ENCODE data around the gene NRF1. TPM values are rescaled to one million over a fixed set of nuclear protein-coding genes. Genes with fewer than 3 reads are reported as not detected.

NRF1 gene
- total and polyA plus RNA-seq, 10 of the 15 experiments (the other 5 are each of a cell fraction or from before 2014, with no cell fraction given): 3.5 to 23.1 (median 13.5) TPM

DNA sequence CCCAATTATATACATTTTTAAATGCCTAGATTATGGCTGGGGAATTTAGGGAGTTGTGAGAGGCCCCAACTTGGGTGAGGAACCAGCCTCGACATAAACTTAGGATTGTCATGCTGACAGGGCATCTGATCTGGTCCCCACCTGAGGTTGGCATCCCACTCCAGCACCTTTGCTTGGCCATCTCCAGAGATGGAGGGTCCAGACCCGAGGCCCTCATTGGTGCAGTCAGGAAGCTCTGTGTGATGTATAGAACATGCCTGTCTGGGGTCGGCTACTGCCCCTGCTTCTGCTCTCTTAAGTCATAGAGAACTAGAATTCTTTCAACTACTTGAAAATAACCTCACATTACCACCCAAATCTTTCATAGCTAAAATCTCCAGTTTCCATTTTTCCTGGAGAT, 153.8 kb downstream of the NRF1 start:
- Histone ChIP-seq H3K4me1 (ENCODE audit: control insufficient read depth, insufficient read depth, low read length) (no peaks in the 10 kb centered on the region), H3K27ac (ENCODE audit: control insufficient read depth, insufficient read depth) (no peak overlapping the region), H3K79me2 (ENCODE audit: control insufficient read depth, insufficient read depth, low read length) (no peaks in the 10 kb centered on the region), H3K27me3 (replicated peaks in 1 of 2; ENCODE audit: control insufficient read depth in 2 of 2, insufficient read depth in 2 of 2, low read length in 1 of 2) (no peaks in the 10 kb centered on the region), H3K36me3 (ENCODE audit: control insufficient read depth in 2 of 2, insufficient read depth in 2 of 2, low read length in 1 of 2) (no peaks in the 10 kb centered on the region), H3K9ac (ENCODE audit: control insufficient read depth, insufficient read depth, low read length) (no peak overlapping the region), H2AFZ (ENCODE audit: control insufficient read depth, low read depth, low read length) (no peak overlapping the region), H3K4me3 (no peak overlapping the region), H3K4me2 (ENCODE audit: control insufficient read depth, insufficient read depth) (no peak overlapping the region), H4K20me1 (ENCODE audit: control insufficient read depth, insufficient read depth) (no peaks in the 10 kb centered on the region), H3K9me3 (replicated peaks; ENCODE audit: control insufficient read depth, insufficient read depth, low read length) (no peaks in the 10 kb centered on the region)
- no peak for ATAC-seq
- no TSS peak for BruUV-seq (replicated peaks)
- in situ Hi-C loops (cut with MboI): no loop called here
- ChIA-PET CTCF (no interaction called here), SMC1A (ENCODE audit: uncharacterized antibody, unreplicated experiment) (no interaction called here), POLR2A (no interaction called here), RAD21 (ENCODE audit: unreplicated experiment) (no interaction called here)
- DNase-seq (ENCODE audit: low read depth, low spot score): no peak
- no peak for FAIRE-seq
- WGBS (ENCODE audit: insufficient coverage, insufficient replicate concordance, low lambda C conversion rate, missing lambda C conversion rate): 45% methylated on average over 3 of the region's 3 CpGs
- intact Hi-C loops (cut with micrococcal nuclease; ENCODE audit: unreplicated experiment): no loop called here
- TF ChIP-seq SIX5 (IDR thresholded peaks at IDR 0.05; ENCODE audit: low read depth, low read length, severe bottlenecking) (no peak), RFX5 (IDR thresholded peaks at IDR 0.05; ENCODE audit: low read depth, low read length) (no peak), SIN3A (IDR thresholded peaks at IDR 0.05; ENCODE audit: low read depth, low read length) (no peak), EP300 (IDR thresholded peaks at IDR 0.05; ENCODE audit: borderline replicate concordance in 1 of 2, control insufficient read depth in 1 of 2, low read depth in 2 of 2, low read length in 2 of 2) (no peak), JUNB (IDR thresholded peaks at IDR 0.05) (no peak), SREBF1 (IDR thresholded peaks at IDR 0.05; ENCODE audit: low read length) (no peak), EZH2 (IDR thresholded peaks at IDR 0.05; ENCODE audit: borderline replicate concordance, control insufficient read depth, low read depth, low read length) (no peak), CREM (IDR thresholded peaks at IDR 0.05; ENCODE audit: low read depth) (no peak), NFIC (IDR thresholded peaks at IDR 0.05; ENCODE audit: low read depth, low read length) (no peak), YBX1 (IDR thresholded peaks at IDR 0.05) (no peak), STAT1 (conservative IDR thresholded peaks at IDR 0.05) (no peak), ESRRA (IDR thresholded peaks at IDR 0.05; ENCODE audit: low read length) (no peak)
- TF ChIP-seq, protein P1, sequence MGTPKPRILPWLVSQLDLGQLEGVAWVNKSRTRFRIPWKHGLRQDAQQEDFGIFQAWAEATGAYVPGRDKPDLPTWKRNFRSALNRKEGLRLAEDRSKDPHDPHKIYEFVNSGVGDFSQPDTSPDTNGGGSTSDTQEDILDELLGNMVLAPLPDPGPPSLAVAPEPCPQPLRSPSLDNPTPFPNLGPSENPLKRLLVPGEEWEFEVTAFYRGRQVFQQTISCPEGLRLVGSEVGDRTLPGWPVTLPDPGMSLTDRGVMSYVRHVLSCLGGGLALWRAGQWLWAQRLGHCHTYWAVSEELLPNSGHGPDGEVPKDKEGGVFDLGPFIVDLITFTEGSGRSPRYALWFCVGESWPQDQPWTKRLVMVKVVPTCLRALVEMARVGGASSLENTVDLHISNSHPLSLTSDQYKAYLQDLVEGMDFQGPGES (IDR thresholded peaks at IDR 0.05): no peak
- TF ChIP-seq, protein P2, sequence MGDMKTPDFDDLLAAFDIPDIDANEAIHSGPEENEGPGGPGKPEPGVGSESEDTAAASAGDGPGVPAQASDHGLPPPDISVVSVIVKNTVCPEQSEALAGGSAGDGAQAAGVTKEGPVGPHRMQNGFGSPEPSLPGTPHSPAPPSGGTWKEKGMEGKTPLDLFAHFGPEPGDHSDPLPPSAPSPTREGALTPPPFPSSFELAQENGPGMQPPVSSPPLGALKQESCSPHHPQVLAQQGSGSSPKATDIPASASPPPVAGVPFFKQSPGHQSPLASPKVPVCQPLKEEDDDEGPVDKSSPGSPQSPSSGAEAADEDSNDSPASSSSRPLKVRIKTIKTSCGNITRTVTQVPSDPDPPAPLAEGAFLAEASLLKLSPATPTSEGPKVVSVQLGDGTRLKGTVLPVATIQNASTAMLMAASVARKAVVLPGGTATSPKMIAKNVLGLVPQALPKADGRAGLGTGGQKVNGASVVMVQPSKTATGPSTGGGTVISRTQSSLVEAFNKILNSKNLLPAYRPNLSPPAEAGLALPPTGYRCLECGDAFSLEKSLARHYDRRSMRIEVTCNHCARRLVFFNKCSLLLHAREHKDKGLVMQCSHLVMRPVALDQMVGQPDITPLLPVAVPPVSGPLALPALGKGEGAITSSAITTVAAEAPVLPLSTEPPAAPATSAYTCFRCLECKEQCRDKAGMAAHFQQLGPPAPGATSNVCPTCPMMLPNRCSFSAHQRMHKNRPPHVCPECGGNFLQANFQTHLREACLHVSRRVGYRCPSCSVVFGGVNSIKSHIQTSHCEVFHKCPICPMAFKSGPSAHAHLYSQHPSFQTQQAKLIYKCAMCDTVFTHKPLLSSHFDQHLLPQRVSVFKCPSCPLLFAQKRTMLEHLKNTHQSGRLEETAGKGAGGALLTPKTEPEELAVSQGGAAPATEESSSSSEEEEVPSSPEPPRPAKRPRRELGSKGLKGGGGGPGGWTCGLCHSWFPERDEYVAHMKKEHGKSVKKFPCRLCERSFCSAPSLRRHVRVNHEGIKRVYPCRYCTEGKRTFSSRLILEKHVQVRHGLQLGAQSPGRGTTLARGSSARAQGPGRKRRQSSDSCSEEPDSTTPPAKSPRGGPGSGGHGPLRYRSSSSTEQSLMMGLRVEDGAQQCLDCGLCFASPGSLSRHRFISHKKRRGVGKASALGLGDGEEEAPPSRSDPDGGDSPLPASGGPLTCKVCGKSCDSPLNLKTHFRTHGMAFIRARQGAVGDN (IDR thresholded peaks at IDR 0.05): no peak
- TF ChIP-seq, protein P3, sequence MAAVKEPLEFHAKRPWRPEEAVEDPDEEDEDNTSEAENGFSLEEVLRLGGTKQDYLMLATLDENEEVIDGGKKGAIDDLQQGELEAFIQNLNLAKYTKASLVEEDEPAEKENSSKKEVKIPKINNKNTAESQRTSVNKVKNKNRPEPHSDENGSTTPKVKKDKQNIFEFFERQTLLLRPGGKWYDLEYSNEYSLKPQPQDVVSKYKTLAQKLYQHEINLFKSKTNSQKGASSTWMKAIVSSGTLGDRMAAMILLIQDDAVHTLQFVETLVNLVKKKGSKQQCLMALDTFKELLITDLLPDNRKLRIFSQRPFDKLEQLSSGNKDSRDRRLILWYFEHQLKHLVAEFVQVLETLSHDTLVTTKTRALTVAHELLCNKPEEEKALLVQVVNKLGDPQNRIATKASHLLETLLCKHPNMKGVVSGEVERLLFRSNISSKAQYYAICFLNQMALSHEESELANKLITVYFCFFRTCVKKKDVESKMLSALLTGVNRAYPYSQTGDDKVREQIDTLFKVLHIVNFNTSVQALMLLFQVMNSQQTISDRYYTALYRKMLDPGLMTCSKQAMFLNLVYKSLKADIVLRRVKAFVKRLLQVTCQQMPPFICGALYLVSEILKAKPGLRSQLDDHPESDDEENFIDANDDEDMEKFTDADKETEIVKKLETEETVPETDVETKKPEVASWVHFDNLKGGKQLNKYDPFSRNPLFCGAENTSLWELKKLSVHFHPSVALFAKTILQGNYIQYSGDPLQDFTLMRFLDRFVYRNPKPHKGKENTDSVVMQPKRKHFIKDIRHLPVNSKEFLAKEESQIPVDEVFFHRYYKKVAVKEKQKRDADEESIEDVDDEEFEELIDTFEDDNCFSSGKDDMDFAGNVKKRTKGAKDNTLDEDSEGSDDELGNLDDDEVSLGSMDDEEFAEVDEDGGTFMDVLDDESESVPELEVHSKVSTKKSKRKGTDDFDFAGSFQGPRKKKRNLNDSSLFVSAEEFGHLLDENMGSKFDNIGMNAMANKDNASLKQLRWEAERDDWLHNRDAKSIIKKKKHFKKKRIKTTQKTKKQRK (IDR thresholded peaks at IDR 0.05; ENCODE audit: low read depth, low read length): no peak
- TF ChIP-seq, protein P4, sequence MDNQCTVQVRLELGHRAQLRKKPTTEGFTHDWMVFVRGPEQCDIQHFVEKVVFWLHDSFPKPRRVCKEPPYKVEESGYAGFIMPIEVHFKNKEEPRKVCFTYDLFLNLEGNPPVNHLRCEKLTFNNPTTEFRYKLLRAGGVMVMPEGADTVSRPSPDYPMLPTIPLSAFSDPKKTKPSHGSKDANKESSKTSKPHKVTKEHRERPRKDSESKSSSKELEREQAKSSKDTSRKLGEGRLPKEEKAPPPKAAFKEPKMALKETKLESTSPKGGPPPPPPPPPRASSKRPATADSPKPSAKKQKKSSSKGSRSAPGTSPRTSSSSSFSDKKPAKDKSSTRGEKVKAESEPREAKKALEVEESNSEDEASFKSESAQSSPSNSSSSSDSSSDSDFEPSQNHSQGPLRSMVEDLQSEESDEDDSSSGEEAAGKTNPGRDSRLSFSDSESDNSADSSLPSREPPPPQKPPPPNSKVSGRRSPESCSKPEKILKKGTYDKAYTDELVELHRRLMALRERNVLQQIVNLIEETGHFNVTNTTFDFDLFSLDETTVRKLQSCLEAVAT (IDR thresholded peaks at IDR 0.05): no peak
